Thoracic aorta (tissue), 2 donors: Measurements from ENCODE around the gene ZBTB42. TPM values are rescaled to one million over a fixed set of nuclear protein-coding genes. Genes with fewer than 3 reads are reported as not detected.
A peak's percentile ranks its signal among the peaks of the same experiment; 100 is the strongest.
"Not testable (repeated sequence)": the region's sequence is repeated elsewhere in the genome, so short reads cannot be mapped to it uniquely, and the experiment has no call there.

Source experiments
- ATAC-seq: fragments of 150-250 bp; one replicate; pipeline ENCODE4 v1.8.0; 2017; ENCODE audit warnings: low read depth; ENCODE audit not compliant: insufficient number of reproducible peaks, low FRiP score
- DNase-seq: peaks from one replicate; pipeline ENCODE4 v3.0.0-alpha.2; 2020; ENCODE audit warnings: low spot score
- H3K27ac ChIP-seq, 2 donors: fragments of 200-600 bp; sonication (generic); 1 replicate in 1 of 2; 2 replicates in 1 of 2; pipeline ENCODE4 v1.5.1; 2016; ENCODE audit warnings: mild to moderate bottlenecking in 2 of 2, moderate library complexity in 2 of 2
- H3K27me3 ChIP-seq: fragments of 200-600 bp; sonication (generic); replicated peaks from 2 replicates; pipeline ENCODE4 v1.6.0; 2016; ENCODE audit warnings: mild to moderate bottlenecking; ENCODE audit not compliant: insufficient read depth
- H3K36me3 ChIP-seq: fragments of 200-600 bp; sonication (generic); one replicate; pipeline ENCODE4 v1.5.1; 2016
- H3K4me1 ChIP-seq, 2 donors: fragments of 200-600 bp; sonication (generic); 1 replicate in 1 of 2; 2 replicates in 1 of 2; pipeline versions ENCODE4 v1.5.1 to v1.6.0; 2016; ENCODE audit warnings: low read depth in 2 of 2, mild to moderate bottlenecking in 1 of 2; ENCODE audit not compliant: control insufficient read depth in 1 of 2
- H3K4me3 ChIP-seq: fragments of 200-600 bp; sonication (generic); 2 replicates; pipeline ENCODE4 v1.5.1; 2016; ENCODE audit warnings: mild to moderate bottlenecking
- H3K9me3 ChIP-seq: fragments of 200-600 bp; sonication (generic); 2 replicates; pipeline ENCODE4 v1.5.1; 2016
- total RNA-seq, 2 donors: library from RNA; depleted of rRNA; stranded (reverse); fragments of >200 nt; gene quantifications; one replicate each; pipeline versions ENCODE4 v1.1.0 to v1.2.3, GENCODE V29; 2016
- TF ChIP-seq, protein P1 (sequence below): fragments of 200-600 bp; sonication (generic); IDR thresholded peaks from one replicate; pipeline ENCODE4 v1.5.1; 2019; ENCODE audit warnings: antibody characterized with exemption

Gene ZBTB42
- total RNA-seq, 2 donors from 2014 or later: 3.2 to 4.4 TPM

DNA sequence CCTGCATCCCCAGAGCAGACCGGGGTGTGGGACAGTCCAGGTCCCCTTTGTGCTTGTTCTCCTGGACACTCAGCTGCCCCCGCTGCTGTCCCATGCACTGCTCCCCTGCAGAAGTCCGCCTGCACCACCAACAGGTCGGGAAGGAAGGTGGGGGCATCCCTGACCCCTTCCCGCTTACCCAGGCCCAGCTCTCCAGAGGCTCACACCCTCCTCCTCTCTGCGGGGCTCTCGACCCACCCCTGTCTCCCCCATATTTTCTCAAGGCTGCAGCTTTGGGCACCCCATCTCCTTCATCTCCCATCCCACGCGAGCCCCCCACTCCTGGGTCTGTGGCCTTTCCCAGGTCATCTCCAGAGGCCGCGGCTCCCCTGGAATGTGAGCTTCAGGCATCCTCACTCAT lies 9.4 kb downstream of the ZBTB42 start:
- TF ChIP-seq, protein P1, sequence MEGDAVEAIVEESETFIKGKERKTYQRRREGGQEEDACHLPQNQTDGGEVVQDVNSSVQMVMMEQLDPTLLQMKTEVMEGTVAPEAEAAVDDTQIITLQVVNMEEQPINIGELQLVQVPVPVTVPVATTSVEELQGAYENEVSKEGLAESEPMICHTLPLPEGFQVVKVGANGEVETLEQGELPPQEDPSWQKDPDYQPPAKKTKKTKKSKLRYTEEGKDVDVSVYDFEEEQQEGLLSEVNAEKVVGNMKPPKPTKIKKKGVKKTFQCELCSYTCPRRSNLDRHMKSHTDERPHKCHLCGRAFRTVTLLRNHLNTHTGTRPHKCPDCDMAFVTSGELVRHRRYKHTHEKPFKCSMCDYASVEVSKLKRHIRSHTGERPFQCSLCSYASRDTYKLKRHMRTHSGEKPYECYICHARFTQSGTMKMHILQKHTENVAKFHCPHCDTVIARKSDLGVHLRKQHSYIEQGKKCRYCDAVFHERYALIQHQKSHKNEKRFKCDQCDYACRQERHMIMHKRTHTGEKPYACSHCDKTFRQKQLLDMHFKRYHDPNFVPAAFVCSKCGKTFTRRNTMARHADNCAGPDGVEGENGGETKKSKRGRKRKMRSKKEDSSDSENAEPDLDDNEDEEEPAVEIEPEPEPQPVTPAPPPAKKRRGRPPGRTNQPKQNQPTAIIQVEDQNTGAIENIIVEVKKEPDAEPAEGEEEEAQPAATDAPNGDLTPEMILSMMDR: no peak
- ATAC-seq (no peak), DNase-seq (no peak)
- H3K36me3 ChIP-seq: peaks cover 3% of the 10 kb centered on the region
- no peaks in the 10 kb centered on the region for H3K9me3 ChIP-seq
- no peak overlapping the region for H3K4me3 ChIP-seq
- no peaks in the 10 kb centered on the region for H3K27me3 ChIP-seq
- peaks cover 0 to 21% of the 10 kb centered on the region in 2 donors for H3K4me1 ChIP-seq
- H3K27ac ChIP-seq: no peak overlapping the region

DNA sequence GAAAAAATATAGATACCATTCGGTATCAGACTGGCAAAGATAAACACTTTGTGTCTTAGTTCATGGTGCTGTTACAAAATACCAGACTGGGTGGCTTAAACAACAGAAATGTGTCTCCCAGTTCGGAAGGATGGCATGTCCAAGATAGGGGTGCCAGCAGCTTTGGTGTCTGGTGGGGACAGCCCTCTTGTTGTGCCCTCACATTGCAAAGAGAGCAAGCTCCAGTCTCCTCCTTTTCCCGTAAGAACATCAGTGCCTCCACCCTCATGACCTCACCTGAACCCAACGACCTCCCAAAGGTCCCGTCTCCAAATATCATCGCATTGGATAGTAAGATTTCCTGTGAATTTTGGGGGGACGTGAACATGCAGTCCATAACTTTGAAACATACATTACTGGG lies 12.4 kb downstream of the ZBTB42 start:
- no peaks in the 10 kb centered on the region for H3K27me3 ChIP-seq
- peaks cover 3% of the 10 kb centered on the region for H3K36me3 ChIP-seq
- DNase-seq: no peak
- no peak overlapping the region for H3K27ac ChIP-seq
- TF ChIP-seq, protein P1: no peak
- ATAC-seq: no peak
- peaks cover 7 to 23% of the 10 kb centered on the region in 2 donors for H3K4me1 ChIP-seq
- no peak overlapping the region for H3K4me3 ChIP-seq
- no peaks in the 10 kb centered on the region for H3K9me3 ChIP-seq

DNA sequence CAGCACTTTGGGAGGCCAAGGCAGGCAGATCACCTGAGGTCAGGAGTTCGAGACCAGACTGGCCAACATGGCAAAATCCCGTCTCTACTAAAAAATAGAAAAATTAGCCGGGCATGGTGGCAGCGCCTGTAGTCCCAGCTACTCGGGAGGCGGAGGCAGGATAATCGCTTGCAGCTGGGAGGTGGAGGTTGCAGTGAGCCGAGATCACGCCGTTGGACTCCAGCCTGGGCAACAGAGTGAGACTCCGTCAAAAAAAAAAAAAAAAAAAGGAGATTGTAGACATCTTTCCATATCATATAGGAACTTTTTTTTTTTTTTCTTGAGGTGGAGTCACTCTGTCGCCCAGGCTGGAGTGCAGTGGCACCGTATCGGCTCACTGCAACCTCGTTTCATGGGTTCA lies 13.8 kb downstream of the ZBTB42 start:
- not testable (repeated sequence) for ATAC-seq, DNase-seq
- peak overlapping the region; percentile 92 to 96 for H3K27ac ChIP-seq

DNA sequence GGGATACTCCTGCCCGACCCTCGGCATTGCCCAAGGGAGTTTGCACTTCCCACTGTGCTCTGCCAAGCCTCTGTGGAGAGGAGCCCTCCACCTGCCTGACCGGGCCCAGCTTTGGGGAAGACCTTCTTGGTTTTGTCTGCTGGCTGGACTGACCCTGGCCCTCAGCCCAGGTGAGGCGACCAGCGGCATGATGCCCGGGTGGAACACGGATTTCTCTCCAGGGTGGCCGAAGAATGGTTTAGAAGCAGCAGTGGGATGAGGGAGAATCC lies 15.6 kb downstream of the ZBTB42 start:
- TF ChIP-seq, protein P1: no peak
- peak overlapping the region; percentile 95 for H3K4me3 ChIP-seq
- ATAC-seq (no peak), DNase-seq (no peak)
- peak overlapping the region; percentile 92 to 96 for H3K27ac ChIP-seq
- H3K4me1 ChIP-seq: peaks cover 7 to 23% of the 10 kb centered on the region in 2 donors
- H3K36me3 ChIP-seq: peaks cover 3% of the 10 kb centered on the region
- no peaks in the 10 kb centered on the region for H3K9me3 ChIP-seq
- no peaks in the 10 kb centered on the region for H3K27me3 ChIP-seq

More for the DNA sequence above, 13.8 kb downstream of the ZBTB42 start:
- not testable (repeated sequence) for H3K9me3 ChIP-seq, H3K36me3 ChIP-seq, H3K27me3 ChIP-seq
- H3K4me3 ChIP-seq: peak overlapping the region; percentile 95
- peaks cover 7 to 23% of the 10 kb centered on the region in 2 donors for H3K4me1 ChIP-seq

DNA sequence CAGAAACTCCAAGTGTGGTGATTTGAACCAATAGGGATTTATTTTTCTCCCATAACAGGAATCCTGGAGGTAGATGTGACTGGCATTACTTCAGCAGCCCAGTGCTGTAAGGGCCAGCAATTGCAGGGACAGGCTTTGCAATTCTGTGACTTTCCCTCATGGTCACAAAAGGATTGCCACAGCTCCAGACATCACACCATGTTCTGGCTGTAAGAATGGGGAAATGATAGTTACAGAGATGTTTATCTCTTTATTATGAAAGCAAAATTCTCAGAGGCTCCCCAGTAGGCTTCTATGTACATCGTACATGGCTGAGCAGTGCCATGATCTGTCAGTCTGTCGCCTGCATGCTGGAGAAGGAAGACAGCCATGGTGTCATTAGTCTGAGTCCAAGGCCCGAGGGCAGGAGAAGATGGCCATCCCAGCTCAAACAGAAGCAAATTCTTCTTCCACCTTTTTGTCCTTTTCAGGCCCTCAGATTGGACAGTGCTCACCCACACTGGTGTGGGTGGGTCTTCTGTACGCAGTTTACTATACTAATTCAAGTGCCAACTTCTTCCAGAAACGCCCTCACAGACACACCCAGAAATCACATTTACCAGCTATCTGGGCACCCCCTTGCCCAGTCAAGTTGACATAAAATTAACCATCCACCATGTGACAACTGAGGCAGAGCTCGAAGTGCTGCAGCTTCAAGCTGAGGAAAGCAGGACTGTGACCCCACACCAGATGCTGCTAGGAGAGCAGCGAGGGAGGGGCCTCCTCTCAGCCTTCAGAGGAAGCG lies 17.2 kb downstream of the ZBTB42 start:
- TF ChIP-seq, protein P1: no peak
- Histone ChIP-seq H3K27me3 (no peaks in the 10 kb centered on the region), H3K36me3 (peaks cover 3% of the 10 kb centered on the region), H3K27ac (no peak overlapping the region), H3K4me3 (no peak overlapping the region), H3K4me1 (peaks cover 7 to 23% of the 10 kb centered on the region in 2 donors), H3K9me3 (no peaks in the 10 kb centered on the region)
- ATAC-seq (no peak), DNase-seq (no peak)

DNA sequence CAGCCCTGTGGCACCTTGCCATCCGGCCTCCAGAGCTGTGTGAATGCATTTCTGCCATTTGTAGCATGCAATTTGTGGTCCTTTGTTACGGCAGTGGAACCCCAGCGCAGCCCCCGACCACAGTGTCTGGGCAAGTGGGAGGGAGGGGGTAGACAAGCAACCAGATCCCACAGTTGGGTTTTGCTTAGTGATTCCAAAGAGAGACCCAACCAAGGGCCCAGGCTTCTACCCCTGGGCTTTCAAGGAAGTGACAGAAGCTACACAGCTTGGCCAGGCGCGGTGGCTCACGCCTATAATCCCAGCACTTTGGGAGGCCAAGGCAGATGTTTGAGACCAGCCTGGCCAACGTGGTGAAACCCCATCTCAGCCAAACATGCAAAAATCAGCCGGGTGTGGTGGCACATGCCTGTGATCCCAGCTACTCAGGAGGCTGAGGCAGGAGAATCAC lies 17.8 kb downstream of the ZBTB42 start:
- ATAC-seq (no peak), DNase-seq (no peak)
- Histone ChIP-seq H3K36me3 (peaks cover under 1% of the 10 kb centered on the region), H3K4me1 (peaks cover 7 to 23% of the 10 kb centered on the region in 2 donors), H3K27ac (no peak overlapping the region), H3K9me3 (no peaks in the 10 kb centered on the region), H3K27me3 (no peaks in the 10 kb centered on the region), H3K4me3 (no peak overlapping the region)
- TF ChIP-seq, protein P1: no peak
